H7 (cell line): ENCODE data around the gene HARS1. TPM values are rescaled to one million over a fixed set of nuclear protein-coding genes. Genes with fewer than 3 reads are reported as not detected.
A peak's percentile ranks its signal among the peaks of the same experiment; 100 is the strongest.
"Not testable (repeated sequence)": the region's sequence is repeated elsewhere in the genome, so short reads cannot be mapped to it uniquely, and the experiment has no call there.

Source experiments
- DNase-seq: peaks from one replicate; pipeline ENCODE4 v3.0.0; 2012
- H3K27me3 ChIP-seq: 2 replicates; pipeline ENCODE4 v1.6.0; 2011; ENCODE audit warnings: mild to moderate bottlenecking, low read length; ENCODE audit not compliant: control insufficient read depth, insufficient read depth
- H3K36me3 ChIP-seq: replicated peaks from 2 replicates; pipeline ENCODE4 v1.5.1; 2011; ENCODE audit warnings: low read length; ENCODE audit not compliant: control insufficient read depth, insufficient read depth
- H3K4me3 ChIP-seq: 2 replicates; pipeline ENCODE4 v1.5.1; 2011; ENCODE audit warnings: low read depth, mild to moderate bottlenecking, control low read depth, low read length, moderate library complexity; ENCODE audit not compliant: insufficient read depth
- total RNA-seq: library from RNA; depleted of rRNA; stranded (reverse); fragments of >200 nt; shearing (Covaris generic); gene quantifications from 2 replicates; pipeline ENCODE4 v1.2.3, GENCODE V29; 2014

The HARS1 gene
- total RNA-seq, 1 experiment from 2014 or later: 45.3 TPM

DNA sequence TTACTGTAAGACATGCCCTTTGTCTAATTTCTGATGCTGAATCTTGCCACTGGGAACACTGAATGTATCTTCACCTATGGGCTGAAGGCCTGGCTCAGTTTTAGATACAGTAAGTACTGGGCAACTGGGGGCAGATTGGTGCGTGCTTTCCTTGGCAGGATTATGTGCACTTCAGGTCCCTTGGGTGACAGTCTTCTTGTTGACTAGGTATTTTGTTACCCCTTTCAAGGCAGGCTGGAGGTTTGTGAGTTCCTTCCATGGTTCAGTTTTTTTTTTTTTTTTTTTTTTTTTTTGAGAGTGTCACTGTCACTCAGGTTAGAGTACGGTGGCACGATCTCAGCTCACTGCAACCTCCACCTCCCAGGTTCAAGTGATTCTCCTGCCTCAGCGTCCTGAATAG lies 16.6 kb upstream of the HARS1 start:
- Histone ChIP-seq H3K36me3 (peaks cover 16% of the 10 kb centered on the region), H3K27me3 (no peaks in the 10 kb centered on the region), H3K4me3 (no peak overlapping the region)
- DNase-seq: no peak

GRCh38 chr5:140700177-140701144 lies 9.3 kb upstream of the HARS1 start, which contains the start of gene ZMAT2:
Gene ZMAT2, plus strand, starts transcription at chr5:140700447. Its CDS starts 14 bp downstream, at chr5:140700461.
- Histone ChIP-seq H3K36me3 (peaks cover 46% of the 10 kb centered on the region), H3K27me3 (no peaks in the 10 kb centered on the region), H3K4me3 (peak within 1 kb of the TSS; percentile 80)
- DNase-seq: peak; percentile 91

- Histone ChIP-seq H3K36me3 (peaks cover 42% of the 10 kb centered on the region), H3K27me3 (no peaks in the 10 kb centered on the region), H3K4me3 (no peak overlapping the region)
- DNase-seq: no peak
Measured at GRCh38 chr5:140696891-140697492, 5.8 kb upstream of the HARS1 start.

DNA sequence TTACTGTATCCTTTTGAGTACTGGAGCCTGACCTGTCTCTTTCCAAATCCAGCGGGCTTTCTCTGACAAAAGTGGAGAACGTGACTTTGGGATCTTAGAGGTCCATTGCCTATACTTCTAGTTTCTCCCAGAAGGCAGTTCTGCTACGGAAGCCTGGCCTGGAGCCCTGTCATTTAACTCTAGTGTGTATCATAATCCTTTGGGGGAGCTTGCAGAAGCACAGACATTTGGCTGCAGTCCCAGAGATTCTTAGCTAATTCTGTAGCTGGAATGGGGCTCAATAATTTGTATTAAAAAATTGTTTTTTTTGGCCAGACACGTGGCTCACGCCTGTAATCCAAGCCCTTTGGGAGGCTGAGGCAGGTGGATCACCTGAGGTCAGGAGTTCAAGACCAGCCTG lies 3.1 kb upstream of the HARS1 start:
- no peaks in the 10 kb centered on the region for H3K27me3 ChIP-seq
- peaks cover 42% of the 10 kb centered on the region for H3K36me3 ChIP-seq
- no peak for DNase-seq
- H3K4me3 ChIP-seq: no peak overlapping the region

DNA sequence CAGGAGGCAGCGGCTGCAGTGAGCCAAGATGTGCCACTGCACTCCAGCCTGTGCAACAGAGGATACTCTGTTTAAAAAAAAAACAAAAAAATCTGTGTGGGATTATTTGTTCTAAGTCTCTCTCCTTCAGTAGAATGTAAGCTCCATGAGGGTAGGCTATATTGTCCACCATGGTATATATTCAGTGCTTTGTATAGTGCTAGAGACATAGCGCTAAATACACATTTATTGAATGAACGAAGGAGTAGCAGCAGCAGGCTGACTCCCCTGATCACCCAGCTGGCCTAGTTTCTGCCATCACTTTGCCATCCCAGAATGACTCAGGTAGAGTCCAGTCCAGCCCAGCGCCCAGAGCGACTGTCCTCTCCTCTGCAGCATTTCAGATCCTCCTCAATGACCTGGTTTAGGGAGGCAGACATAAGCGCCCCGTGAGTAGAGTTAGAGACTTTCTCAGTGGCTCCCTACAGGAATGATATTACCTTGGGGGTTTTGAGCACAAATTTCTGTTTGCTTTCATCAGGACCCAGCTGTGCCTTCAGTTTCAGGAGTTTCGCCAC lies 716 bp downstream of the HARS1 start:
- no peak for DNase-seq
- Histone ChIP-seq H3K4me3 (peak overlapping the region; percentile 89), H3K36me3 (peaks cover 14% of the 10 kb centered on the region), H3K27me3 (no peaks in the 10 kb centered on the region)

- DNase-seq: no peak
- Histone ChIP-seq H3K4me3 (no peak overlapping the region), H3K27me3 (no peaks in the 10 kb centered on the region), H3K36me3 (peaks cover 23% of the 10 kb centered on the region)
Measured at GRCh38 chr5:140678993-140679392, 12.2 kb downstream of the HARS1 start.

GRCh38 chr5:140677947-140678346 lies 13.2 kb downstream of the HARS1 start:
- Histone ChIP-seq H3K36me3 (peaks cover 23% of the 10 kb centered on the region), H3K4me3 (no peak overlapping the region), H3K27me3 (no peaks in the 10 kb centered on the region)
- DNase-seq: no peak

DNA sequence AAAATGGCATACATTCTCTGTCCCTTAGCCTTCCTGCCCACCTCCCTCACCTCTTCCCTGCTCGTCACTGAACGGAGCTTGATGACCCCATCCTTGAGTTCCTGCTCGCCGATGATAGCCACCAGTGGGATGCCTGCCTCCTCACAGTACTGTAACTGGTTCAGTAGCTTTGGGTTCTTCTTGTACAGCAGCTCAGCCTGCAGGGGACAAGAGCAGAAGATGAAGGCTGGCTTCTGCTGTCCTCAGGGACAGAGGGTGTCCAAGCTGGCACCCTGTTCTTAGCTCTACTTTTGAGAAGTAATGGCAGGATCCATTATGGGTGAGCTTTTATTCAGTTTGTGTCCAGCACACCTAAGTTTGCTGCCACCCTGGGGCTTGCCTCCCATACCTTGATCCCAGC lies 16.5 kb downstream of the HARS1 start:
- DNase-seq: no peak
- Histone ChIP-seq H3K4me3 (no peak overlapping the region), H3K36me3 (peaks cover 27% of the 10 kb centered on the region), H3K27me3 (no peaks in the 10 kb centered on the region)

- Histone ChIP-seq H3K4me3 (no peak overlapping the region), H3K27me3 (no peaks in the 10 kb centered on the region), H3K36me3 (peaks cover 26% of the 10 kb centered on the region)
- DNase-seq: peak; percentile 23
Measured at GRCh38 chr5:140674211-140674610, 17.0 kb downstream of the HARS1 start.

DNA sequence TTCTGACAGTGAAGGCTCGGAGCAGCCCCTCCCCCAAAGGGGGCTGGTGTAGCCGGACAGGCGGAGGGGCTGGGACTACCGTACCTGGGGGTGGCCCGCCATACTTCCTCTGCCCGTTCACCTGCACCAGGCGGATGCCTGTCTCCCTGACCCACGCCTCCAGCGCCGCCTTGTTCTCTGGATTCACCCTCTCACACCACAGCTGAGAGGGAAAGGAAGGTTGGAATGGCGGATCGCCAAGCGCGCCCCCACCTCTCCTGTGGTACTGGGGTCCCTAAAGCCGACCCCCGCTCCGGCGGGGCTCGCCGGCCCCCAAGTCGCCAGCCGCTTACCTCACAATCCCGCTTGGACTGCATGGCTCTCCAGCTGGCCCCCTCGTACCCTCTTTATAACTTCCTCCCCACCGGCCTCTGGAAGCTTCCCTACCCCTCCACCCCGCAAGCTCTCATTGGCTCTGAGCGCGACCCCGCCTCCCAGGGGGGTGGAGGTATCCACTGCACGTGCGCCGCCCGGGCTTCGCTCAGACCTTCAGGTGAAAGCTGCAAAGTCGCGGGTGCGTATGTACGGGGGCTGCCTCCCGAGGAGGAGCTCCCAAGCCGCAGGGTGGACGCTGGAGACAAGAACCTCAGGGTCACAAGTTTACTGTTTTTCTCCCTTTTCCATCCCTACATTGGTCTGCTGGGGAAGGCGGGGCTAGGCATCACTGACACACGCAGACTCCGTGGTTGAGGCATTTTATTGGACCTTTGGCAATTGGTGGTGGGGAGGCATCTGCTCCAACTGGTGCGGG lies 17.8 kb downstream of the HARS1 start, which contains the start of gene DND1:
TSS of gene DND1 (minus strand) at position 390 of the 790 bp plus-strand sequence. CDS start at position 356, 34 bp downstream.
- Histone ChIP-seq H3K36me3 (peaks cover 34% of the 10 kb centered on the region), H3K27me3 (no peaks in the 10 kb centered on the region), H3K4me3 (peak within 1 kb of the TSS; percentile 12; the same call in 1 of the 2 replicates)
- peak; percentile 85 for DNase-seq

GRCh38 chr5:140672455-140673186 lies 18.5 kb downstream of the HARS1 start:
- peaks cover 36% of the 10 kb centered on the region for H3K36me3 ChIP-seq
- no peaks in the 10 kb centered on the region for H3K27me3 ChIP-seq
- DNase-seq: peak; percentile 66
- peak overlapping the region; percentile 10; the same call in 1 of the 2 replicates for H3K4me3 ChIP-seq

GRCh38 chr5:140671472-140672125 lies 19.6 kb downstream of the HARS1 start:
- peaks cover 29% of the 10 kb centered on the region for H3K36me3 ChIP-seq
- H3K27me3 ChIP-seq: no peaks in the 10 kb centered on the region
- DNase-seq: peak; percentile 22
- no peak overlapping the region for H3K4me3 ChIP-seq

- not testable (repeated sequence) for H3K4me3 ChIP-seq, DNase-seq, H3K27me3 ChIP-seq
- H3K36me3 ChIP-seq: peaks cover 27% of the 10 kb centered on the region
Measured at GRCh38 chr5:140671035-140671434, 20.1 kb downstream of the HARS1 start.
